Renal cortex interstitium (tissue), 15 donors: ENCODE data around the gene ADGRG4. TPM values are rescaled to one million over a fixed set of nuclear protein-coding genes. Genes with fewer than 3 reads are reported as not detected.
"Not testable (repeated sequence)": the region's sequence is repeated elsewhere in the genome, so short reads cannot be mapped to it uniquely, and the experiment has no call there.

Experiments used
- DNase-seq, 11 donors: peaks; one replicate each; pipeline ENCODE4 v3.0.0-alpha.2; 2013; ENCODE audit warnings: low read depth in 9 of 11, low spot score in 4 of 11; ENCODE audit errors: extremely low read depth in 1 of 11
- long read RNA-seq, 16 experiments: transcript quantifications; one replicate each; lab custom pipeline, GENCODE V29; 2026
- polyA plus RNA-seq, 3 donors: library from polyadenylated mRNA; unstranded; fragments of 120-200 nt; gene quantifications; one replicate each; pipeline ENCODE4 v1.2.1, GENCODE V29; 2013; ENCODE audit not compliant: insufficient read length in 3 of 3

The ADGRG4 gene, protein sequence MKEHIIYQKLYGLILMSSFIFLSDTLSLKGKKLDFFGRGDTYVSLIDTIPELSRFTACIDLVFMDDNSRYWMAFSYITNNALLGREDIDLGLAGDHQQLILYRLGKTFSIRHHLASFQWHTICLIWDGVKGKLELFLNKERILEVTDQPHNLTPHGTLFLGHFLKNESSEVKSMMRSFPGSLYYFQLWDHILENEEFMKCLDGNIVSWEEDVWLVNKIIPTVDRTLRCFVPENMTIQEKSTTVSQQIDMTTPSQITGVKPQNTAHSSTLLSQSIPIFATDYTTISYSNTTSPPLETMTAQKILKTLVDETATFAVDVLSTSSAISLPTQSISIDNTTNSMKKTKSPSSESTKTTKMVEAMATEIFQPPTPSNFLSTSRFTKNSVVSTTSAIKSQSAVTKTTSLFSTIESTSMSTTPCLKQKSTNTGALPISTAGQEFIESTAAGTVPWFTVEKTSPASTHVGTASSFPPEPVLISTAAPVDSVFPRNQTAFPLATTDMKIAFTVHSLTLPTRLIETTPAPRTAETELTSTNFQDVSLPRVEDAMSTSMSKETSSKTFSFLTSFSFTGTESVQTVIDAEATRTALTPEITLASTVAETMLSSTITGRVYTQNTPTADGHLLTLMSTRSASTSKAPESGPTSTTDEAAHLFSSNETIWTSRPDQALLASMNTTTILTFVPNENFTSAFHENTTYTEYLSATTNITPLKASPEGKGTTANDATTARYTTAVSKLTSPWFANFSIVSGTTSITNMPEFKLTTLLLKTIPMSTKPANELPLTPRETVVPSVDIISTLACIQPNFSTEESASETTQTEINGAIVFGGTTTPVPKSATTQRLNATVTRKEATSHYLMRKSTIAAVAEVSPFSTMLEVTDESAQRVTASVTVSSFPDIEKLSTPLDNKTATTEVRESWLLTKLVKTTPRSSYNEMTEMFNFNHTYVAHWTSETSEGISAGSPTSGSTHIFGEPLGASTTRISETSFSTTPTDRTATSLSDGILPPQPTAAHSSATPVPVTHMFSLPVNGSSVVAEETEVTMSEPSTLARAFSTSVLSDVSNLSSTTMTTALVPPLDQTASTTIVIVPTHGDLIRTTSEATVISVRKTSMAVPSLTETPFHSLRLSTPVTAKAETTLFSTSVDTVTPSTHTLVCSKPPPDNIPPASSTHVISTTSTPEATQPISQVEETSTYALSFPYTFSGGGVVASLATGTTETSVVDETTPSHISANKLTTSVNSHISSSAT (N-terminal part only)
- not detected for polyA plus RNA-seq
- long read RNA-seq, donor 1: 0 reads
- long read RNA-seq, donor 2: 0 reads
- long read RNA-seq, donor 3: 0 reads
- long read RNA-seq, donor 4: 0 reads
- long read RNA-seq, donor 5: 0 reads
- long read RNA-seq, donor 6: 0 reads
- long read RNA-seq, donor 7: 0 reads
- long read RNA-seq, donor 8: 0 reads
- long read RNA-seq, donor 9: 0 reads
- long read RNA-seq, donor 10: 0 reads
- long read RNA-seq, donor 11: 0 reads
- long read RNA-seq, donor 12: 0 reads
- long read RNA-seq, donor 13: 0 reads
- long read RNA-seq, donor 14: 0 reads
- long read RNA-seq, donor 15: 0 reads
- long read RNA-seq, donor 16: 0 reads

DNA sequence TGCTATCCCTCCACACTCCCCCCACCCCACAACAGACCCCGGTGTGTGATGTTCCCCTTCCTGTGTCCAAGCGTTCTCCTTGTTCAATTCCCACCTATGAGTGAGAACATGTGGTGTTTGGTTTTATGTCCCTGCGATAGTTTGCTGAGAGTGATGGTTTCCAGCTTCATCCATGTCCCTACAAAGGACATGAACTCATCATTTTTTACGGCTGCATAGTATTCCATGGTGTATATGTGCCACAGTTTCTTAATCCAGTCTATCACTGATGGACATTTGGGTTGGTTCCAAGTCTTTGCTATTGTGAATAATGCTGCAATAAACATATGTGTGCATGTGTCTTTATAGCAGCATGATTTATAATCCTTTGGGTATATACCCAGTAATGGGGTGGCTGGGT is at the start of gene ADGRG4:
TSS of gene ADGRG4 (plus strand) at position 243 of the 400 bp plus-strand sequence. CDS start 7,815 bp downstream, outside the sequence.
- DNase-seq: not testable (repeated sequence)

DNA sequence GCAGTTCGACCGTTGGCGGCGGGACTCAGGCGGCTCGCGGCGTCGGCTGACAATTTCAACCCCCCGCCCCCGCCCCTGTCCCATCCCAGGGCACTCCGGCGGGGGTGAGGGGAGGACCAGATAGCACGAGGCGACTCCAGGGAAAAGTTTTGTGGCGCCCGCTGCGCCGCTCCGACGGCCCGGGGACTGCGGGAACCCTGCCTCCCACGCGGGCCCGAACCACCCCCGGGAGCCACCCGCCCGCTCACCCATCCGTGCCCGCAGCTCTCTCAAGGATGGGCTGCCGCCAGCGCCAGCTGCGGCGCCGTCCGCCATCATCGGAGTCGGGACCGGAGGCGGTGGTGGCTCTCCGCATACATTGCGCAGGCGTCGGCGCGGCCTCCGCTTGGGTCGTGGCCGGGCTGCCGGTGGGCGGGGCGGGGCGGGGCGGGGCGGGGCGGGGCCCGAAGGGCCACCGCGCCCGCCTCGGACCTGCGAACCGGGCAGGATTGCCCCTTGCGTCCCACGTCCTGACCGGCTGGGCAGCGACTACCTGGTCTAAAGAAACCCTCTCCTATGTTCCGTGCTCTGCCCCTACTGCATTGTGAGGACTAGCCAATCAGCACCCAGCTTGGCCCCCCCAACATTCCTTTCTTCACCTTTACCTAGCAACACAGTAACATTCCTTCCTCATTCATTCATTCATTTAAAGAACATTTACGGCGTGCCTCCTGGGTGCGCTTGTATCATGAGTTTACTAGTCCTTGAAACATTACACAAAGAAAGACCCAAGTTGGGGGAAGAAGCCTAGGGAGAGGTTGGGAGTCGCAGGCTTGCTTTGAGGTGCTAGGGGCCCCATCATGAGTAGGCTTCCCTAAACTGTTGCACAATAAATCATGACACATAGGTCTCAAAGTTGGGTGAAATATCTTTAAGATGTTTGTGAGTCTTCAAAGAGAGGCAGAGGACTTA is 49.4 kb upstream of the ADGRG4 start, which contains the start of gene MAP7D3:
TSS of gene MAP7D3 (minus strand) at position 360 of the 951 bp plus-strand sequence. CDS start at position 318, 42 bp downstream.
- peak in 7 of 11 donors; percentile 15 to 38 (median 26) for DNase-seq

DNA sequence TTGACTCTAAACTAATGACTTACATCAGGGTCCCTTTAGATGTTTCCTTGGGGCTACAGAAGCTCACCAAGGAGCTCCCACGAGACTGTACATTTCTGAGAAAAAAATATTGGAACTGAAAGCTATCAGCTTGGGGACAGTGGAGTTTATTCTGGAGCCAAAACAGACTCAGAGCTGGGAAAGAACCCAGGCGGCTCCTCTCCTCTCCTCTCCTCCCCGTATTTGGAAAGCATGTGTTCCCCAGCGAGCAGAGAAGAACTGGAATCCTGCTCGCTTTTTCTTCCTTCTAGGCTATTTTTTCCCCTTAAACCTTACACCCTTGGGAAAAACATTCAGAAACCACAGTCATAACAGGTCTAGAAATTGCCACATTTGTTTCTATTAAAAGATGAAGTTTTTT is 45.2 kb upstream of the ADGRG4 start:
- no peak for DNase-seq

DNA sequence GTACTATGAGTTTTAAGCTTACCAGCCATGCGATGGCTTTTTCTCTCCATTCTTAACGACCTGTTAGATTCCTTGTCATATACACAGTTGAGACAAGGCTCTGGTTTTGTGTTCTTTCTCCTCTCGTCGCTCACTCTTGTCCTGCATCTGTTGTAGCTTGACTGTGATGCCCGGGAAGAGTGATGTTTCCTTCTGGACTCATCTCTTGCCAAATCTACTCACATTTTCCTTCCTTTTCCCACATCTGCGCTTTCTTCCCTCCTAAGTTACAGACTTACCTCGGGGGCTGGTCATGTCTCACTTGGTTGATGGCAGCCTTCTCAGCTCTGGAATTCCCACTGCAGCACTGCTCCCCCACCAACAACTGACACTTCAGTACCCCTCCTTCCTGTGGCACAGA is 44.7 kb upstream of the ADGRG4 start:
- DNase-seq: no peak

DNA sequence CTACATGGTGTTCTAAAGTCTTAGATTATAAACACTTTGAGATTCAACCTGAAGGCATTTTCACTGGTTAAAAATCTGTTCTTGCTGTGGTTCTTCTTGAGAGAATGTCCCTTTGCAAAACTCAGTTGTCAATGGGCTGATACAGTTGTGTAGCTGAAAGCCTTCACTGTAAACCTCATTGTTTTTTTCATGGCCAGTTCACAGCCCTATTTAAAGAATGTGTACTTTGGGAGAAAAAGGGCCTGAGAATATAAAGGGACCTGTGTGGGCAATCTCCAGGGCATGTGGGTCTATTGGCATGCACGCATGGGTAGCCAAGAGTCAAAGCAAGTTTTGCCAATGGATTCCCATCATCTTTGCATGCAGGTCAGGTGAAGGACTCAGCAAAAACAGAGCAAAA is 41.8 kb upstream of the ADGRG4 start:
- no peak for DNase-seq

DNA sequence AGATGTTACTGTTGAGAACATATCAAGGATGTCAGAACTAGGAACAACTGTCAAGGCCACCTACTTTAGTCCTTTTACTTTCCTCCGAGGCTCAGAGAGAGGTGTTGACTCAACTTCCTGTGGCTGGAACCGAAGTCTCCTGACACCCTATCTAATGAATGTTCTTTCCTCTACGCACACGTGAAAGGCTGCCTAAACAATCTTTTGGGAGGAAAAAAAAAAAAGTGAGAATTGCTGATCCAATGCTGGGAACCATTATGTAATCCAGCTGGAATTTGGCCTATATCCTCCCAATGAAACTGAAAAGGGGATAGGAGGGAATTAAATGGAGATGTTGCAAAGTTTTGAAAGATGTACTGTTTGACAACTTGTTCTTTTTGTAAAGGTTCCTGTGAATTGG is 41.2 kb upstream of the ADGRG4 start:
- no peak for DNase-seq

DNA sequence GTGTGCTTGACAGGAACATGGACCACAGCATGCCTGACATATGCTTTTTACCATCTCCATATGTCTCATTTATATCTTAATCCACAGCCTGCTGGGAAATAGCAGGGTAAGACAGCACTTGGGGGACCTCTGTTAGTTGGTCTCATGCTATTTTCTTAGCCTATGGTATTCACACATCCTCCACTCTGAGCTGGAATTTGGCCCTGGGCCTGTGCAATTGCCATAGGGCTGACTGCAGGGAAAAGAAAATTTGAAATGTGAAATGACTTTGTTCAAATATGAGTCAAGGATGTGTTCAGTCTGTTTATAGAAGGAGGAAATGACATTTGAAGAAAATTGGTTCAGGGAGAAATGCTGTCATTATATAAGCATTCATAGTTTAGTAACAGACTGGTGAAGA is 40.0 kb upstream of the ADGRG4 start:
- no peak for DNase-seq

DNA sequence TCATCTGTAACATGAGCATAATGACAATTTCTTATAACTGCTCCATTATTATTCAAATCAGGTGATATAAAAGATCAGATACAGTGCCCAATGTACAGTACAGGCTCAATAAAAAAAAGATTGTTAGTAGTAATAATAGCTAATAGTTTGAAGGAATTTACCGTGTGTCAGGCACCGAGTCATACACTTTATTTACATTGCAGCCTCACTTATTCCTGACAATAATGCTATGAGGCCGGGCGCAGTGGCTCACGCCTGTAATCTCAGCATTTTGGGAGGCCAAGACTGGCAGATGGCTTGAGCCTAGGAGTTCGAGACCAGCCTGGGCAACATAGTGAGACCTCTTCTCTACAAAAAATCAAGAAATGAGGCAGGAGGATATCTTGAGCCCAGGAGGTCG is 39.4 kb upstream of the ADGRG4 start:
- no peak for DNase-seq

DNA sequence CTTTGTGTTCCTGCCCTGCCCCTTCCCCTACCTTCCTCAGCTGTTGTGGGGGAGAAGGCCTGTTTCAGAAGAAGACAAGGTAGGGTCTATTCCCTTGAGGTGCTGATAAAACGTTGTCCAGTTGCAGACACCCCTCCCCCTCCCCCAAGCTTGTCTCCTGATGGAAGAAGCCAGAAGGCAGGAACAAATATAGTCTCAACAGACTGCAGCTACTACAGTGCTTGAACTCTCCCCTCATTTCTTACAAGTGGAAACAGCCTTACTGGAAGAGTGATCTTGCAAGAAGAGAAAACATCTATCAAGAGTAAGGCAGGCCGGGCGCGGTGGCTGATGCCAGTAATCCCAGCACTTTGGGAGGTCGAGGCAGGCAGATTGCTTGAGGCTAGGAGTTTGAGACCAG is 38.5 kb upstream of the ADGRG4 start:
- no peak for DNase-seq

DNA sequence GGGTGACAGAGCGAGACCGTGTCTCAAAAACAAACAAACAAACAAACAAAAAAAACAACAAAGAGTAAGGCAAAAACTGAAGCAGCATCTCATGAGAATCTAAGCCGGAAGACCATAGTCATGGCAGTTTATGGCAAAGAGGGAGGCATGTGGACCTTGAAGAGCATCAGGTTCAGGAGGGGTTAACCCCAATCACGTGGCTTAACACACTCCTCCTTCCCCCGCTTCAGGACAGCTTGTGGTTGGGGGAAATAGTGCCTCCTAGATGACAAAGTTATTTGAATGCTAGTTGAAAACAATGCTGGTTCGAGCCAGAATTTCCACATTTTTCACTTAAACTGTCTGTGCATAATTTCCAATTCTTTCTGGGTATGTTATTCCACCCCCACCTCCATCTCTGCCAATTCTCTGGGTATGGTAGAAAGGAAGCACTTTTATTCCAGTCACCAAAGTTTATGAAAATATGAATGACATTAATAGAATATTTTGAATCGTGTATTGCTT is 37.9 kb upstream of the ADGRG4 start:
- DNase-seq: no peak

DNA sequence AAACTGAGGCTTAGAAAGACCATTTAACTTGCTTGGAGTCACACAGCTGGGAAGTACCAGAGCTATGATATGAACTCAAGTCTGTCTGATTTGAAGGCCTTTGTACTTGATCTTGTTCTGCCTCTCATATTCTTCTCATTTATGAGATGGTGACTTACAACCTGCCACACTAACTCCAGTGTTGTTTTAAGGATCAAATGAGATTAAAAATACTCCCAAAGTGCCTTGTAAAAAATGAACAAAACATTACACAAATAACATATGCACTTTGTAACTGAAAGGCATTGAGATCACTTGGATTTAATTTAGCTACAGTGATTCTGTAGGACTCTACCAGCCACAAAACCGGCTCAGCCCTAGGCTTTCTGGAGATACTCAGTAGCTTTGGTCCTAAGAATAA is 33.9 kb upstream of the ADGRG4 start:
- no peak for DNase-seq

DNA sequence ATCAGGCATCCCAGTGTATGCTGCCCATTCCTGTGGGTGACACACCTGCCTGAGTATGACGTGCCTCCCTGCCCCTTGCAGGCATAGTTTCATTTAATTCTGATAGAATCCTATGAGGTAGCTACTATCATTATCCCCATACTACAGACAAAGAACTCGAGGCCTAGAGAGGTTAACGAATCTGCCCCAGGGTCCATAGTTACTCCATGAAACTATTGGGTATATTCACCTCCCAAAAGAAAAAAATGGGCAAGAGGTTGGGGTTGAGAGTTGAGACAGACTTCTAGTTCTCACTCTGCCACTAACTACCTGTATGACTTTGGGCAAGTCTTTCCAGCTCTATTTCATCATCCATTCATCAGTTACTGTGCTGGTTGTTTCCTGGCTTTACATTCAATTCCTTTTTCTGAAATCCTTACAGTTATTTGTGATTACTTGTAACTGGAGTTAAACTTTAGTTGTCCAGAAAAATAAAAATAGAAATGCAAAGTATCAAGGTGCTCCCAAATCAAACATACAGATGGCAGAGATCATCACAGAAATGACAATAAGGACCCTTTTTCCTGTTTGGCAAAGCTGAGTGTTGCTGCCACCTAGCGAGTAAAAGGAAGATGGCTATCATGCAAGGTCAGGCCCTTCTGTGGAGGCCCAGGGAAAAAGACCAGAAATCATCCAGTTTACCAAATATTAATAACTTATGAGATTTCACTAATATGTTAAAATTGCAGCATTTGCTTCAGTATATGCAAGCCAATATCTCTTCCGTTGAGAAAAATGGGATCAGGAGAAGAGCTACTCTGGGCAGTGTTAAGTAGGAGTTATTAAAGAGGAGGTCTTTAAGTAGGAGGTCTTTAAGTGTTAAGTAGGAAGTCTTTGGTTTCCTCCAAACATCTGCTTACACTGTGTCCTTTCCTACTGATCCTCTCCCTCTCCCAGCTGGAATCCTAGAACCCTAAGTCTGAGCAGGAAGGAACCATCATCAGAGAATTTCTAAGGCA is 32.4 kb upstream of the ADGRG4 start:
- peak in 2 of 11 donors; percentile 12 to 22 for DNase-seq

DNA sequence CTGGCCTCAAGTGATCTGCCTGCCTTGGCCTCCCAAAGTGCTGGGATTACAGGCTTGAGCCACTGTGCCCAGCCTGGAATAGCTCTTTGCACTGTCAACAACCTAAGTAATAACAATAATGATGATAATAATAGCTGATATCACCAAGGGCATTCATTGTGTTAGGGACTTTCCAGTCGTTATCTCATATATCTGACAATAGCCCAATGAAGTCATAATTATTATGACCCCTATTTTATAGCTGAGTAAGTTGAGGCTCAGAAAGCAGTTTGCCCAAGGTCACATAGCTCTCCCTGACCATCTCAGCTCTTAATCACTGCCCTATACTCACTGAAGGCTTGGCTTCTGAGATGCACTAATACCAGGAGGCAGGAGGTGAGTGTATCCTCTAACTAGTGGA is 30.8 kb upstream of the ADGRG4 start:
- DNase-seq: no peak

DNA sequence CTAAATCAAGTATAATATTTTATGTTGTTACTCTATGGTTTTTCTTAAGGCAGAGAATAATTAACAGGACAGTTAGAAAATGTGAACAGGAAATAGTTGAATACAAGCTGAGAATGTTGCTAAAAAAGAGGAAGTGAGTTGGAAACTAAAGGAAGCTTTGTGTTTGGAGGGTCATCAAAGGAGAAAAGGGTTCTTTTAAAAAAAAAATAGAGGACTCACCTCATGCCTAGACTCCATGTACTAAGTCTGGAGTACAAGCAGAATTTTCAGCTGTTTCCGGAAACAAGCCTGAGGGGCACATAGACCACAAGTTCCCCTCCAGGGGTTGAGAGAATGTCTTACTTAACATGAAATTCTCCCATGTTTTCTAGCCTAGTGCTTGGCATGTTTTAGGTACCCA is 29.5 kb upstream of the ADGRG4 start:
- no peak for DNase-seq

DNA sequence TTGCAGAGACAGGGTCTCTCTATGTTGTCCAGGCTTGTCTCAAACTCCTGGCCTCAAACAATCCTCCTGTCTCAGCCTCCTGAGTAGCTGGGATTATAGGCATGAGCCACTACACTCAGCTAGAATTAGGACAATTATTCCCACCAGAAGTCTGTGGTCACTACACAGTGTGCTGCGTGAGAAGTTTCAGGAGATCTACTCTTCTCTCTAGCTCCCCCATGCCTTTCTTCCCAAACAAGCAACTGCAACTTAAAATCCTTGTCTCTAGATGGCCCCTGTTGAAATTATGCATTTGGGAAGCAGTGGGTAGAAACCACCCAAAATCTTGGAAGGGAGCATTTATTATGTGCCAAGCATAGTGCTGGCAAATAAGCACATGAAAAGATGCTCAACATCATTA is 28.4 kb upstream of the ADGRG4 start:
- no peak for DNase-seq

DNA sequence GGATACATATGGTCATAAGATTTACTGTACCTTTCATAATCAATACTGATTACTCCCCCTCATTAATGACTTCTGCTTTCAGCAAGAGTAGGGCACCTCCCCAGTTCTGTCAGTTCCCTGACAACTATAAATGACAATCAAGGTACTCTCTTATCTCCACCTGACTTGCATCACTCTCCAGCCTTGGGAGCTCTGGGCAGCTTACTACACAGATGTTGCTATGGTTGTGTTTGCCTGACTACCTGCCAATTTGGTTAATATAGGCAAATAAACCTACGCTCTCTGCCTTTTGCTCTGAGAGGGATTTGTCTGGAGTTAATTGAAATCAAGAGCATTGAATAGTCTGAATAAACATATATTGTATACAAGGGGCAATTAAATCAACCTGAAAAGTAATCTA is 26.8 kb upstream of the ADGRG4 start:
- no peak for DNase-seq
